HG02642 (cell line): ENCODE data around the gene HSD17B2.

Source experiments
- ATAC-seq: cut with Tn5 transposase; IDR thresholded peaks from one replicate; pipeline ENCODE4 v1.9.1; 2021; ENCODE audit warnings: mild to moderate bottlenecking; ENCODE audit not compliant: unreplicated experiment, poor library complexity

The HSD17B2 gene

GRCh38 chr16:82046941-82047340 is 11.9 kb downstream of the HSD17B2 start:
- ATAC-seq, result no peak

- ATAC-seq, result no peak
These were observed 12.3 kb downstream of the HSD17B2 start for GRCh38 chr16:82047374-82047773.

GRCh38 chr16:82047787-82048186 is 12.7 kb downstream of the HSD17B2 start:
- ATAC-seq, result no peak

- no peak for ATAC-seq
These were observed 14.4 kb downstream of the HSD17B2 start for GRCh38 chr16:82049484-82049883.

GRCh38 chr16:82050506-82050905 is 15.5 kb downstream of the HSD17B2 start:
- no peak for ATAC-seq

GRCh38 chr16:82050909-82051357 is 15.9 kb downstream of the HSD17B2 start:
- ATAC-seq, result no peak

- ATAC-seq, result no peak
These were observed 16.6 kb downstream of the HSD17B2 start for GRCh38 chr16:82051656-82052055.

GRCh38 chr16:82055117-82055516 is 20.1 kb downstream of the HSD17B2 start:
- ATAC-seq, result no peak

GRCh38 chr16:82055728-82056549 is 20.9 kb downstream of the HSD17B2 start:
- ATAC-seq, result no peak

GRCh38 chr16:82056550-82056896 is 21.5 kb downstream of the HSD17B2 start:
- no peak for ATAC-seq

GRCh38 chr16:82059161-82059982 is 24.3 kb downstream of the HSD17B2 start:
- no peak for ATAC-seq

- no peak for ATAC-seq
These were observed 24.9 kb downstream of the HSD17B2 start for GRCh38 chr16:82059983-82060421.

- no peak for ATAC-seq
These were observed 26.9 kb downstream of the HSD17B2 start for GRCh38 chr16:82061861-82062525.

GRCh38 chr16:82062645-82063058 is 27.6 kb downstream of the HSD17B2 start:
- no peak for ATAC-seq

GRCh38 chr16:82063456-82064082 is 28.5 kb downstream of the HSD17B2 start:
- ATAC-seq, result no peak

- no peak for ATAC-seq
These were observed 32.2 kb downstream of the HSD17B2 start for GRCh38 chr16:82067042-82067803.

- no peak for ATAC-seq
These were observed 32.8 kb downstream of the HSD17B2 start for GRCh38 chr16:82067804-82068325.

GRCh38 chr16:82070656-82071369 is 35.8 kb downstream of the HSD17B2 start:
- ATAC-seq, result no peak

- ATAC-seq, result no peak
These were observed 36.4 kb downstream of the HSD17B2 start for GRCh38 chr16:82071421-82071820.
